A549 (cell line): Measurements from ENCODE around the gene FBXO11. TPM values are rescaled to one million over a fixed set of nuclear protein-coding genes. Genes with fewer than 3 reads are reported as not detected.

Experiments
- CBX2 ChIP-seq: fragments of 200-600 bp; sonication (generic); IDR thresholded peaks from 2 replicates; pipeline ENCODE4 v1.6.1; 2016; ENCODE audit warnings: low read depth, mild to moderate bottlenecking, borderline replicate concordance
- CEBPB ChIP-seq, 2 experiments: fragments of >200 bp in 1 of 2; sonication (Bioruptor Twin) in 1 of 2; formaldehyde crosslinking in 1 of 2; IDR thresholded peaks; 2 replicates each; pipeline ENCODE4 v1.6.1; 2012 to 2016
- CHD2 ChIP-seq: fragments of 150-350 bp; IDR thresholded peaks from 2 replicates; pipeline ENCODE4 v1.6.1; 2014; ENCODE audit warnings: low read length; ENCODE audit not compliant: partially characterized antibody
- EHF ChIP-seq: fragments of 250-450 bp; sonication (Bioruptor Pico); IDR thresholded peaks from 2 replicates; pipeline ENCODE4 v1.5.0; 2020; ENCODE audit warnings: mild to moderate bottlenecking
- EP300 ChIP-seq, 2 experiments: fragments of >200 bp; sonication (Bioruptor Twin); formaldehyde crosslinking; IDR thresholded peaks; 2 replicates in 1 of 2; 3 replicates in 1 of 2; pipeline ENCODE4 v1.6.1; 2016 to 2017
- ESRRA ChIP-seq: fragments of 150-350 bp; IDR thresholded peaks from 2 replicates; pipeline ENCODE4 v1.6.1; 2014; ENCODE audit warnings: mild to moderate bottlenecking, low read length, borderline replicate concordance
- FOSL2 ChIP-seq, 2 experiments: fragments of 450-650 bp in 1 of 2; fragments of >200 bp in 1 of 2; sonication (Bioruptor Twin) in 1 of 2; formaldehyde crosslinking; IDR thresholded peaks; 2 replicates each; pipeline versions ENCODE4 v1.5.0 to v1.6.1; 2016 to 2020; ENCODE audit warnings: mild to moderate bottlenecking in 1 of 2, moderate library complexity in 1 of 2
- GATA3 ChIP-seq: IDR thresholded peaks from 2 replicates; pipeline ENCODE4 v1.6.1; 2012; ENCODE audit warnings: borderline replicate concordance
- HDAC2 ChIP-seq: fragments of 200-600 bp; sonication (generic); IDR thresholded peaks from 2 replicates; pipeline ENCODE4 v1.6.1; 2016
- HEYL ChIP-seq: fragments of 250-450 bp; sonication (Bioruptor Pico); IDR thresholded peaks from 2 replicates; pipeline ENCODE4 v1.8.0; 2021; ENCODE audit warnings: mild to moderate bottlenecking, moderate library complexity
- HOXA7 ChIP-seq: fragments of 250-450 bp; sonication (Bioruptor Pico); IDR thresholded peaks from 2 replicates; pipeline ENCODE4 v1.5.0; 2020; ENCODE audit warnings: mild to moderate bottlenecking, moderate library complexity
- HOXB13 ChIP-seq: fragments of 250-450 bp; sonication (Bioruptor Pico); IDR thresholded peaks from 2 replicates; pipeline ENCODE4 v1.5.0; 2020; ENCODE audit warnings: low read depth, mild to moderate bottlenecking, moderate library complexity
- JUN ChIP-seq, 2 experiments: fragments of >200 bp; sonication (Bioruptor Twin); formaldehyde crosslinking; IDR thresholded peaks; 2 replicates in 1 of 2; 3 replicates in 1 of 2; pipeline ENCODE4 v1.6.1; 2016 to 2017
- JUNB ChIP-seq: fragments of >200 bp; sonication (Bioruptor Twin); formaldehyde crosslinking; IDR thresholded peaks from 2 replicates; pipeline ENCODE4 v1.6.1; 2016
- KDM1A ChIP-seq: fragments of 200-600 bp; sonication (generic); IDR thresholded peaks from 2 replicates; pipeline ENCODE4 v1.6.1; 2016; ENCODE audit warnings: low read depth, mild to moderate bottlenecking
- KDM5A ChIP-seq: fragments of 200-600 bp; sonication (generic); IDR thresholded peaks from 2 replicates; pipeline ENCODE4 v1.6.1; 2016; ENCODE audit warnings: antibody characterized with exemption, mild to moderate bottlenecking
- NFE2L2 ChIP-seq: fragments of 150-350 bp; conservative IDR thresholded peaks from 2 replicates; pipeline ENCODE4 v1.6.1; 2014; ENCODE audit warnings: low read length
- NPAS2 ChIP-seq: fragments of 250-450 bp; sonication (Bioruptor Pico); IDR thresholded peaks from 2 replicates; pipeline ENCODE4 v1.8.0; 2022; ENCODE audit warnings: mild to moderate bottlenecking, moderate library complexity, borderline replicate concordance
- NR3C1 ChIP-seq: fragments of >200 bp; sonication (Bioruptor Twin); formaldehyde crosslinking; IDR thresholded peaks from 3 replicates; pipeline ENCODE4 v1.6.1; 2017
- PHF8 ChIP-seq: fragments of 200-600 bp; sonication (generic); IDR thresholded peaks from 2 replicates; pipeline ENCODE4 v1.6.1; 2016; ENCODE audit warnings: low read depth, mild to moderate bottlenecking, antibody characterized with exemption, moderate library complexity, borderline replicate concordance
- RARB ChIP-seq: fragments of 250-450 bp; sonication (Bioruptor Pico); IDR thresholded peaks from 2 replicates; pipeline ENCODE4 v1.8.0; 2021; ENCODE audit warnings: mild to moderate bottlenecking, moderate library complexity
- RCOR1 ChIP-seq: fragments of 150-350 bp; IDR thresholded peaks from 2 replicates; pipeline ENCODE4 v1.6.1; 2014; ENCODE audit warnings: antibody characterized with exemption, low read length, low read depth
- RFX5 ChIP-seq: fragments of 450-650 bp; IDR thresholded peaks from 2 replicates; pipeline ENCODE4 v1.7.1; 2014; ENCODE audit warnings: antibody characterized with exemption, mild to moderate bottlenecking, moderate library complexity
- TFCP2L1 ChIP-seq: fragments of 250-450 bp; sonication (Bioruptor Pico); IDR thresholded peaks from 2 replicates; pipeline ENCODE4 v1.5.0; 2021; ENCODE audit warnings: mild to moderate bottlenecking
- TP53 ChIP-seq: fragments of 250-450 bp; sonication (Bioruptor Pico); IDR thresholded peaks from 2 replicates; pipeline ENCODE4 v1.5.0; 2021; ENCODE audit warnings: mild to moderate bottlenecking, moderate library complexity
- polyA plus RNA-seq, 4 experiments: library from polyadenylated mRNA; depleted of rRNA in 3 of 4; stranded (reverse); fragments of >200 nt; fragmentation: RNase III in 1 of 4; extraction: RNeasy Plus Mini Kit Qiagen cat#74134 plus additional on column Dnase treatment in 1 of 4; gene quantifications; 2 replicates in 3 of 4; 3 replicates in 1 of 4; pipeline ENCODE4 v1.2.3, GENCODE V29; 2011 to 2017
- TF ChIP-seq, protein P1 (sequence below): fragments of >200 bp; sonication (Bioruptor Twin); formaldehyde crosslinking; IDR thresholded peaks from 2 replicates; pipeline ENCODE4 v1.6.1; 2016
- TF ChIP-seq, protein P2 (sequence below): fragments of 450-650 bp; IDR thresholded peaks from 2 replicates; pipeline ENCODE4 v1.6.1; 2014; ENCODE audit warnings: antibody characterized with exemption
- TF ChIP-seq, protein P3 (sequence below): fragments of >200 bp; sonication (Bioruptor Twin); formaldehyde crosslinking; IDR thresholded peaks from 3 replicates; pipeline ENCODE4 v1.6.1; 2016
- TF ChIP-seq, protein P4 (sequence below): fragments of 150-350 bp; IDR thresholded peaks from 2 replicates; pipeline ENCODE4 v1.6.1; 2014; ENCODE audit warnings: low read depth, mild to moderate bottlenecking, low read length

FBXO11 gene
- polyA plus RNA-seq, 2 of the 4 experiments (the other 2 are of a cell fraction), result 51.1 to 61.4 TPM

DNA sequence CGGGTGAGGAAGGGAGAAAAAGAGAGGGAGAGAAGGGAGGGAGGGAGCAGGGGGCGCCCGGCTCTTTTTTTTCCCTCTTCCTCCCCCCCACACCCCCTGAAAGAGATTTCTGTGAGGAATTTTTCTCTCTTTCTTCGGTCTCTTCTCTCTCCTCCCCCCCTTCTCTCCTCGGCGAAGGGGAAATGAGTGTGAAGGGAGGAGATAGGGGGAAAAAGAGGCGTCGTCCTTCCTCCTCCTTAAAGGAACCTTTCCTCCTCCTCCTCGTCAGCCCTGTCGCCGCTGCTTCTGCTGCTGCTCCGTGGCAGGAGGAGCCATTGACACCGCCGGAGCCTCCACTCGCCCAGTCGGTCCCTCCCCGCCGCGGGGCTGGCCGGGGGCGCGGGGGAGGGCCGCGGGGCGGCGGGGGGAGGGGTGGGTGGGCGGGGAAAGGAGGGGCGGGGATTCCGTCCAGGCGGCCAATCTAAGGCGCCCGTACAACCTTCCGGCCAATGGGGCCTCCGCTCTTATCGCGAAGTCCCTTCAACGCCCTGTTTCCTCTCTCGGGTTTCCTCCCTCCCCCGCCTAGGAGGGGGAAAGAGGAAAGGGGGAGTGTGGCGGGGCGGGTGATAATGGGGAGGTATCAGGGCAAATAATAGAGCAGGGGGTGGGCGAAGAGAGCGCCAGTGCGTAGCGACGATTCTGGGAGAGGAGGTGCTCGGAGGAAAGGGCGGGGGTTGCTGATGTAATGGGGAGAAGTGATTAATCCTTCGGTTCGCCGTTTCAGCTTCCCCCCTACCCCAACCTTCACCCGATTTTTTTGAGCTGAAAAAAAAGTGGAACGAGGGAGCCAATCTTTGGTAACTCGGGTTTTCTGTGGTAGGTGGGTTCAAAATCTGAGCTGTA lies at the start of gene FBXO11 (continued):
- no peak for TF ChIP-seq JUNB
- TF ChIP-seq, protein P1, sequence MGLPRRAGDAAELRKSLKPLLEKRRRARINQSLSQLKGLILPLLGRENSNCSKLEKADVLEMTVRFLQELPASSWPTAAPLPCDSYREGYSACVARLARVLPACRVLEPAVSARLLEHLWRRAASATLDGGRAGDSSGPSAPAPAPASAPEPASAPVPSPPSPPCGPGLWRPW, result no peak
- TF ChIP-seq HEYL (CRISPR knock-in tag), result no peak
- TF ChIP-seq, protein P2, sequence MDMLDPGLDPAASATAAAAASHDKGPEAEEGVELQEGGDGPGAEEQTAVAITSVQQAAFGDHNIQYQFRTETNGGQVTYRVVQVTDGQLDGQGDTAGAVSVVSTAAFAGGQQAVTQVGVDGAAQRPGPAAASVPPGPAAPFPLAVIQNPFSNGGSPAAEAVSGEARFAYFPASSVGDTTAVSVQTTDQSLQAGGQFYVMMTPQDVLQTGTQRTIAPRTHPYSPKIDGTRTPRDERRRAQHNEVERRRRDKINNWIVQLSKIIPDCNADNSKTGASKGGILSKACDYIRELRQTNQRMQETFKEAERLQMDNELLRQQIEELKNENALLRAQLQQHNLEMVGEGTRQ, result no peak
- TF ChIP-seq TFCP2L1 (CRISPR knock-in tag), result no peak
- no peak for TF ChIP-seq KDM1A
- TF ChIP-seq, protein P3, sequence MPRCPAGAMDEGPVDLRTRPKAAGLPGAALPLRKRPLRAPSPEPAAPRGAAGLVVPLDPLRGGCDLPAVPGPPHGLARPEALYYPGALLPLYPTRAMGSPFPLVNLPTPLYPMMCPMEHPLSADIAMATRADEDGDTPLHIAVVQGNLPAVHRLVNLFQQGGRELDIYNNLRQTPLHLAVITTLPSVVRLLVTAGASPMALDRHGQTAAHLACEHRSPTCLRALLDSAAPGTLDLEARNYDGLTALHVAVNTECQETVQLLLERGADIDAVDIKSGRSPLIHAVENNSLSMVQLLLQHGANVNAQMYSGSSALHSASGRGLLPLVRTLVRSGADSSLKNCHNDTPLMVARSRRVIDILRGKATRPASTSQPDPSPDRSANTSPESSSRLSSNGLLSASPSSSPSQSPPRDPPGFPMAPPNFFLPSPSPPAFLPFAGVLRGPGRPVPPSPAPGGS, result peak; percentile 41; the same call in 1 of the 3 replicates
- no peak for TF ChIP-seq CHD2
- no peak for TF ChIP-seq CEBPB (IDR thresholded peaks at IDR 0.05)
- TF ChIP-seq FOSL2 (IDR thresholded peaks at IDR 0.05), result no peak
- TF ChIP-seq FOSL2 (CRISPR knock-in tag; IDR thresholded peaks at IDR 0.05), result peak; percentile 52
- TF ChIP-seq ESRRA, result no peak
- TF ChIP-seq, protein P4, sequence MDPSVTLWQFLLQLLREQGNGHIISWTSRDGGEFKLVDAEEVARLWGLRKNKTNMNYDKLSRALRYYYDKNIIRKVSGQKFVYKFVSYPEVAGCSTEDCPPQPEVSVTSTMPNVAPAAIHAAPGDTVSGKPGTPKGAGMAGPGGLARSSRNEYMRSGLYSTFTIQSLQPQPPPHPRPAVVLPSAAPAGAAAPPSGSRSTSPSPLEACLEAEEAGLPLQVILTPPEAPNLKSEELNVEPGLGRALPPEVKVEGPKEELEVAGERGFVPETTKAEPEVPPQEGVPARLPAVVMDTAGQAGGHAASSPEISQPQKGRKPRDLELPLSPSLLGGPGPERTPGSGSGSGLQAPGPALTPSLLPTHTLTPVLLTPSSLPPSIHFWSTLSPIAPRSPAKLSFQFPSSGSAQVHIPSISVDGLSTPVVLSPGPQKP, result no peak
- no peak for TF ChIP-seq HDAC2
- no peak for TF ChIP-seq NR3C1
- peak; percentile 84 to 89 for TF ChIP-seq JUN (IDR thresholded peaks at IDR 0.05)
- TF ChIP-seq RCOR1, result no peak
- TF ChIP-seq KDM5A, result peak; percentile 75
- no peak for TF ChIP-seq TP53 (CRISPR knock-in tag)
- no peak for TF ChIP-seq RFX5
- no peak for TF ChIP-seq EHF (CRISPR knock-in tag)
- no peak for TF ChIP-seq NPAS2 (CRISPR knock-in tag)
- TF ChIP-seq GATA3, result no peak; the same call in none of the 2 replicates
- no peak for TF ChIP-seq CBX2
- 0 out of 5 replicates have a peak, but pooled peaks of 1 of the 2 experiments have one; percentile 27 for TF ChIP-seq EP300 (IDR thresholded peaks at IDR 0.05)
- TF ChIP-seq RARB (CRISPR knock-in tag), result no peak
- TF ChIP-seq NFE2L2, result no peak
- no peak for TF ChIP-seq HOXA7
- peak; percentile 64; the same call in 1 of the 2 replicates for TF ChIP-seq PHF8
- no peak for TF ChIP-seq HOXB13 (CRISPR knock-in tag)
- TF ChIP-seq, all 56 proteins: peak for 15
